GM12891 (cell line): ENCODE data around the gene CZIB.

Experiments
- POLR2A ChIP-seq: IDR thresholded peaks from 2 replicates; pipeline ENCODE4 v1.6.1; 2011; ENCODE audit warnings: low read depth, low read length, control low read depth
- POLR2AphosphoS5 ChIP-seq: IDR thresholded peaks from 2 replicates; pipeline ENCODE4 v1.6.1; 2011; ENCODE audit warnings: low read depth, low read length, control low read depth
- POU2F2 ChIP-seq: IDR thresholded peaks from 2 replicates; pipeline ENCODE4 v1.6.1; 2011; ENCODE audit warnings: low read depth, mild to moderate bottlenecking, control low read depth, low read length, moderate library complexity
- SPI1 ChIP-seq: IDR thresholded peaks from 2 replicates; pipeline ENCODE4 v1.6.1; 2011; ENCODE audit warnings: low read depth, low read length, control low read depth
- TAF1 ChIP-seq: IDR thresholded peaks from 2 replicates; pipeline ENCODE4 v1.6.1; 2011; ENCODE audit warnings: low read depth, low read length, control low read depth

DNA sequence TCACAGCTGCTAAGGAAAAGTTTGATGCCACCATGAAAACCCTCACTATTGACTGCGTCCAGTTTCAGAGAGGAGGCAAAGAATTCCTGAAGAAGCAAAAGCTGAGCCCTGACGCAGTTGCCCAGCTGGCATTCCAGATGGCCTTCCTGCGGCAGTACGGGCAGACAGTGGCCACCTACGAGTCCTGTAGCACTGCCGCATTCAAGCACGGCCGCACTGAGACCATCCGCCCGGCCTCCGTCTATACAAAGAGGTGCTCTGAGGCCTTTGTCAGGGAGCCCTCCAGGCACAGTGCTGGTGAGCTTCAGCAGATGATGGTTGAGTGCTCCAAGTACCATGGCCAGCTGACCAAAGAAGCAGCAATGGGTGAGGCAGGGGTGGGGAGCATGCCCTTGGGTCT lies 9.5 kb downstream of the CZIB start:
- no peak for TF ChIP-seq POLR2A
- TF ChIP-seq POLR2AphosphoS5: no peak
- TF ChIP-seq POU2F2: no peak
- TF ChIP-seq TAF1: no peak
- no peak for TF ChIP-seq SPI1
